Stomach (tissue), 4 donors: Measurements from ENCODE around the gene MRPS33.

Experiments used
- EP300 ChIP-seq: sonication (generic); formaldehyde crosslinking; IDR thresholded peaks from one replicate; pipeline ENCODE4 v1.6.1; 2017; ENCODE audit warnings: antibody characterized with exemption
- POLR2A ChIP-seq, 4 donors: fragments of 450-650 bp; IDR thresholded peaks; one replicate each; pipeline ENCODE4 v1.6.1; 2016; ENCODE audit warnings: antibody characterized with exemption in 4 of 4, control low read depth in 2 of 4, mild to moderate bottlenecking in 1 of 4, moderate library complexity in 1 of 4
- POLR2AphosphoS5 ChIP-seq, 3 donors: sonication (generic); formaldehyde crosslinking; IDR thresholded peaks; one replicate each; pipeline ENCODE4 v1.6.1; 2016; ENCODE audit warnings: antibody characterized with exemption in 3 of 3
- TF ChIP-seq, protein P1 (sequence below), 7 experiments: fragments of 450-650 bp in 4 of 7; fragments of 200-600 bp in 3 of 7; sonication (generic) in 3 of 7; IDR thresholded peaks; one replicate each; pipeline ENCODE4 v1.5.1; 2016 to 2019; ENCODE audit warnings: antibody characterized with exemption in 7 of 7, control low read depth in 2 of 7, mild to moderate bottlenecking in 1 of 7

GRCh38 chr7:141012044-141012685 is 2.6 kb downstream of the MRPS33 start:
- TF ChIP-seq, protein P1, sequence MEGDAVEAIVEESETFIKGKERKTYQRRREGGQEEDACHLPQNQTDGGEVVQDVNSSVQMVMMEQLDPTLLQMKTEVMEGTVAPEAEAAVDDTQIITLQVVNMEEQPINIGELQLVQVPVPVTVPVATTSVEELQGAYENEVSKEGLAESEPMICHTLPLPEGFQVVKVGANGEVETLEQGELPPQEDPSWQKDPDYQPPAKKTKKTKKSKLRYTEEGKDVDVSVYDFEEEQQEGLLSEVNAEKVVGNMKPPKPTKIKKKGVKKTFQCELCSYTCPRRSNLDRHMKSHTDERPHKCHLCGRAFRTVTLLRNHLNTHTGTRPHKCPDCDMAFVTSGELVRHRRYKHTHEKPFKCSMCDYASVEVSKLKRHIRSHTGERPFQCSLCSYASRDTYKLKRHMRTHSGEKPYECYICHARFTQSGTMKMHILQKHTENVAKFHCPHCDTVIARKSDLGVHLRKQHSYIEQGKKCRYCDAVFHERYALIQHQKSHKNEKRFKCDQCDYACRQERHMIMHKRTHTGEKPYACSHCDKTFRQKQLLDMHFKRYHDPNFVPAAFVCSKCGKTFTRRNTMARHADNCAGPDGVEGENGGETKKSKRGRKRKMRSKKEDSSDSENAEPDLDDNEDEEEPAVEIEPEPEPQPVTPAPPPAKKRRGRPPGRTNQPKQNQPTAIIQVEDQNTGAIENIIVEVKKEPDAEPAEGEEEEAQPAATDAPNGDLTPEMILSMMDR (IDR thresholded peaks at IDR 0.05): peak in 5 of 7 experiments; percentile 26 to 58 (median 51)
- TF ChIP-seq POLR2A (IDR thresholded peaks at IDR 0.05) (no peak), EP300 (no peak), POLR2AphosphoS5 (IDR thresholded peaks at IDR 0.05) (peak in 1 of 3 donors; percentile 56)
